ENCODE measurements around the gene THOC5.
A peak's percentile ranks its signal among the peaks of the same experiment; 100 is the strongest.
"Not testable (repeated sequence)": the region's sequence is repeated elsewhere in the genome, so short reads cannot be mapped to it uniquely, and the experiment has no call there.

The THOC5 gene

GRCh38 chr22:29559853-29560252 lies 6.3 kb upstream of the THOC5 start:
- DNase-seq (ENCODE audit: low spot score) = no peak

GRCh38 chr22:29559030-29559429 lies 5.5 kb upstream of the THOC5 start:
- DNase-seq (ENCODE audit: low spot score) = no peak

GRCh38 chr22:29555065-29555644 lies 1.6 kb upstream of the THOC5 start:
- DNase-seq (ENCODE audit: low spot score) = no peak

GRCh38 chr22:29552357-29552756 lies 1.2 kb downstream of the THOC5 start:
- not testable (repeated sequence) for DNase-seq (ENCODE audit: low spot score)

GRCh38 chr22:29550005-29550404 lies 3.6 kb downstream of the THOC5 start:
- DNase-seq (ENCODE audit: low spot score) = no peak

GRCh38 chr22:29545045-29545444 lies 8.5 kb downstream of the THOC5 start:
- not testable (repeated sequence) for DNase-seq (ENCODE audit: low spot score)

- DNase-seq (ENCODE audit: low spot score) = no peak
Observed at GRCh38 chr22:29541845-29542244, 11.7 kb downstream of the THOC5 start.

GRCh38 chr22:29539105-29539504 lies 14.5 kb downstream of the THOC5 start:
- DNase-seq (ENCODE audit: low spot score) = no peak

GRCh38 chr22:29536411-29536810 lies 17.1 kb downstream of the THOC5 start:
- DNase-seq (ENCODE audit: low spot score) = no peak

GRCh38 chr22:29531419-29531818 lies 22.1 kb downstream of the THOC5 start:
- DNase-seq (ENCODE audit: low spot score) = no peak

GRCh38 chr22:29530716-29531115 lies 22.8 kb downstream of the THOC5 start:
- no peak for DNase-seq (ENCODE audit: low spot score)

- DNase-seq (ENCODE audit: low spot score) = no peak
Observed at GRCh38 chr22:29528144-29528543, 25.4 kb downstream of the THOC5 start.

GRCh38 chr22:29524442-29525191 lies 28.9 kb downstream of the THOC5 start:
- no peak for DNase-seq (ENCODE audit: low spot score)

- no peak for DNase-seq (ENCODE audit: low spot score)
Observed at GRCh38 chr22:29523761-29524160, 29.8 kb downstream of the THOC5 start.

GRCh38 chr22:29521526-29521925 lies 32.0 kb downstream of the THOC5 start:
- no peak for DNase-seq (ENCODE audit: low spot score)

- DNase-seq (ENCODE audit: low spot score) = no peak
Observed at GRCh38 chr22:29520851-29521250, 32.7 kb downstream of the THOC5 start.

- DNase-seq (ENCODE audit: low spot score) = no peak
Observed at GRCh38 chr22:29519996-29520395, 33.6 kb downstream of the THOC5 start.

- DNase-seq (ENCODE audit: low spot score) = no peak
Observed at GRCh38 chr22:29518427-29518826, 35.1 kb downstream of the THOC5 start.

- DNase-seq (ENCODE audit: low spot score) = peak; percentile 67
Observed at GRCh38 chr22:29517215-29517908, 36.2 kb downstream of the THOC5 start.

- no peak for DNase-seq (ENCODE audit: low spot score)
Observed at GRCh38 chr22:29512031-29512430, 41.5 kb downstream of the THOC5 start.

GRCh38 chr22:29511126-29511862 lies 42.3 kb downstream of the THOC5 start:
- DNase-seq (ENCODE audit: low spot score) = no peak

GRCh38 chr22:29510542-29510941 lies 43.0 kb downstream of the THOC5 start:
- DNase-seq (ENCODE audit: low spot score) = no peak

GRCh38 chr22:29509815-29510214 lies 43.7 kb downstream of the THOC5 start:
- no peak for DNase-seq (ENCODE audit: low spot score)
